Uterus (tissue), 2 donors: ENCODE data around the gene ZSWIM8.

ENCODE experiments used
- CTCF ChIP-seq, 4 experiments: fragments of 200-600 bp in 2 of 4; fragments of 450-650 bp in 2 of 4; sonication (generic) in 2 of 4; IDR thresholded peaks; one replicate each; pipeline ENCODE4 v1.5.1; 2016 to 2019; ENCODE audit warnings: antibody characterized with exemption in 4 of 4, mild to moderate bottlenecking in 2 of 4, moderate library complexity in 1 of 4
- POLR2A ChIP-seq, 2 donors: fragments of 450-650 bp; IDR thresholded peaks; one replicate each; pipeline ENCODE4 v1.6.1; 2016; ENCODE audit warnings: antibody characterized with exemption in 2 of 2, mild to moderate bottlenecking in 1 of 2, moderate library complexity in 1 of 2

- TF ChIP-seq POLR2A (IDR thresholded peaks at IDR 0.05) (no peak), CTCF (IDR thresholded peaks at IDR 0.05) (no peak)
These were observed 21.0 kb downstream of the ZSWIM8 start for GRCh38 chr10:73806176-73806950.
